GM23248 (cell line): ENCODE measurements around the gene STRADA. TPM values are rescaled to one million over a fixed set of nuclear protein-coding genes. Genes with fewer than 3 reads are reported as not detected.

Experiments used
- DNase-seq: peaks from one replicate; pipeline ENCODE4 v3.0.0-alpha.2; 2015
- H2AFZ ChIP-seq: fragments of 200-600 bp; sonication (generic); 2 replicates; pipeline ENCODE4 v1.6.1; 2016; ENCODE audit warnings: antibody characterized with exemption
- H3F3A ChIP-seq: fragments of 200-600 bp; sonication (generic); 2 replicates; pipeline ENCODE4 v1.6.1; 2016; ENCODE audit warnings: mild to moderate bottlenecking, antibody characterized with exemption, mixed run types; ENCODE audit not compliant: insufficient read depth
- H3K27ac ChIP-seq: fragments of 200-600 bp; sonication (generic); 2 replicates; pipeline ENCODE4 v1.5.1; 2016; ENCODE audit warnings: mild to moderate bottlenecking
- H3K27me3 ChIP-seq: fragments of 200-600 bp; sonication (generic); replicated peaks from 2 replicates; pipeline ENCODE4 v1.6.1; 2016; ENCODE audit warnings: mild to moderate bottlenecking; ENCODE audit not compliant: insufficient read depth
- H3K36me3 ChIP-seq: fragments of 200-600 bp; sonication (generic); 2 replicates; pipeline ENCODE4 v1.6.1; 2016; ENCODE audit warnings: low read depth, mild to moderate bottlenecking
- H3K4me1 ChIP-seq: fragments of 200-600 bp; sonication (generic); 2 replicates; pipeline ENCODE4 v1.6.1; 2016; ENCODE audit warnings: mild to moderate bottlenecking; ENCODE audit not compliant: insufficient read depth
- H3K4me2 ChIP-seq: fragments of 200-600 bp; sonication (generic); one replicate; pipeline ENCODE4 v1.6.1; 2016; ENCODE audit warnings: mild to moderate bottlenecking; ENCODE audit not compliant: unreplicated experiment
- H3K4me3 ChIP-seq: fragments of 200-600 bp; sonication (generic); 2 replicates; pipeline ENCODE4 v1.5.1; 2016; ENCODE audit warnings: mild to moderate bottlenecking
- H3K79me2 ChIP-seq: fragments of 200-600 bp; sonication (generic); 2 replicates; pipeline ENCODE4 v1.6.1; 2016; ENCODE audit warnings: mild to moderate bottlenecking; ENCODE audit not compliant: insufficient read depth
- H3K9ac ChIP-seq: fragments of 200-600 bp; sonication (generic); 2 replicates; pipeline ENCODE4 v1.6.1; 2016; ENCODE audit warnings: mild to moderate bottlenecking
- H3K9me2 ChIP-seq: fragments of 200-600 bp; sonication (generic); 2 replicates; pipeline ENCODE4 v1.6.1; 2016; ENCODE audit warnings: mixed run types, mild to moderate bottlenecking, moderate library complexity; ENCODE audit not compliant: insufficient read depth
- H3K9me3 ChIP-seq: fragments of 200-600 bp; sonication (generic); one replicate; pipeline ENCODE4 v1.6.1; 2017; ENCODE audit warnings: low read depth
- H4K20me1 ChIP-seq: fragments of 200-600 bp; sonication (generic); 2 replicates; pipeline ENCODE4 v1.6.0; 2016; ENCODE audit not compliant: insufficient read depth
- EZH2 ChIP-seq: fragments of 200-600 bp; sonication (generic); IDR thresholded peaks from 2 replicates; pipeline ENCODE4 v1.6.1; 2018; ENCODE audit warnings: antibody characterized with exemption, mild to moderate bottlenecking; ENCODE audit not compliant: insufficient read depth, poor library complexity, severe bottlenecking
- EZH2phosphoT487 ChIP-seq: fragments of 200-600 bp; sonication (generic); IDR thresholded peaks from 2 replicates; pipeline ENCODE4 v1.6.1; 2018; ENCODE audit warnings: antibody characterized with exemption, moderate library complexity, mild to moderate bottlenecking, low read depth; ENCODE audit not compliant: insufficient read depth
- WGBS, 2 experiments: methylation state at CpG; one replicate each; pipeline ENCODE4 v1.1.6; 2015 to 2017; ENCODE audit warnings: low lambda C conversion rate in 2 of 2, low coverage in 1 of 2; ENCODE audit errors: missing lambda C conversion rate in 2 of 2; 5-methylcytosine and 5-hydroxymethylcytosine counted together
- in situ Hi-C: fragments of 300-500 bp; cut with MboI; formaldehyde crosslinking; loops from 2 replicates; pipeline ENCODE4 v1.15.0; 2020
- polyA plus RNA-seq: library from polyadenylated mRNA; unstranded; fragments of >200 nt; fragmentation: Nextera tagmentation; extraction: Ambion mirVana; gene quantifications from 2 replicates; pipeline ENCODE4 v1.2.1, GENCODE V29; 2016
- total RNA-seq: library from RNA; depleted of rRNA; stranded (reverse); fragments of >200 nt; shearing (Covaris generic); gene quantifications from 2 replicates; pipeline ENCODE4 v1.2.3, GENCODE V29; 2014

The STRADA gene
- total and polyA plus RNA-seq, 2 experiments from 2014 or later, result 15.7 to 22.3 TPM

DNA sequence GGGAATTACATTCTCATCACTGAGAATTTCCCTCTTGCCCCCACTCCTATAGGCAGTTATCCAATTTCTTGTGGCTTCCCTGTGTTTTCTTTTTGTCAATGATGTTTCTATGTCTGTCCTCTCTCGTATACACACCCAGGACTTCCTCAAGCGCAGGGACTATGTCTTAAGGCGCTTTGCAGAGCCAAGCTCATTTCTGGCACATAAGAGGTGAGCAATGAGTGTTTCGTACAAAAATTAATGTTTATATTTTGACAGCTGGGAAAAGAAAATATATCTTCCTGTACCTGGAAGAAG lies 33.3 kb upstream of the STRADA start:
- Histone ChIP-seq H3K27me3 (no peaks in the 10 kb centered on the region), H3F3A (peaks cover 24% of the 10 kb centered on the region), H3K4me3 (peak overlapping the region; percentile 90), H3K36me3 (peaks cover 14% of the 10 kb centered on the region; the same call in 1 of the 2 replicates), H3K9ac (peak overlapping the region; percentile 94), H3K27ac (peak overlapping the region; percentile 98), H3K79me2 (peaks cover 91% of the 10 kb centered on the region), H3K4me1 (peaks cover 37% of the 10 kb centered on the region), H3K4me2 (peak overlapping the region; percentile 100), H3K9me3 (no peaks in the 10 kb centered on the region), H2AFZ (peak overlapping the region; percentile 74), H4K20me1 (peaks cover 24% of the 10 kb centered on the region), H3K9me2 (no peaks in the 10 kb centered on the region)
- WGBS, 2 experiments, result 6 to 8% methylated on average over 4 of the region's 4 CpGs
- in situ Hi-C loops, result no loop called here
- DNase-seq, result peak; percentile 52
- TF ChIP-seq EZH2, result no peak
- no peak for TF ChIP-seq EZH2phosphoT487

DNA sequence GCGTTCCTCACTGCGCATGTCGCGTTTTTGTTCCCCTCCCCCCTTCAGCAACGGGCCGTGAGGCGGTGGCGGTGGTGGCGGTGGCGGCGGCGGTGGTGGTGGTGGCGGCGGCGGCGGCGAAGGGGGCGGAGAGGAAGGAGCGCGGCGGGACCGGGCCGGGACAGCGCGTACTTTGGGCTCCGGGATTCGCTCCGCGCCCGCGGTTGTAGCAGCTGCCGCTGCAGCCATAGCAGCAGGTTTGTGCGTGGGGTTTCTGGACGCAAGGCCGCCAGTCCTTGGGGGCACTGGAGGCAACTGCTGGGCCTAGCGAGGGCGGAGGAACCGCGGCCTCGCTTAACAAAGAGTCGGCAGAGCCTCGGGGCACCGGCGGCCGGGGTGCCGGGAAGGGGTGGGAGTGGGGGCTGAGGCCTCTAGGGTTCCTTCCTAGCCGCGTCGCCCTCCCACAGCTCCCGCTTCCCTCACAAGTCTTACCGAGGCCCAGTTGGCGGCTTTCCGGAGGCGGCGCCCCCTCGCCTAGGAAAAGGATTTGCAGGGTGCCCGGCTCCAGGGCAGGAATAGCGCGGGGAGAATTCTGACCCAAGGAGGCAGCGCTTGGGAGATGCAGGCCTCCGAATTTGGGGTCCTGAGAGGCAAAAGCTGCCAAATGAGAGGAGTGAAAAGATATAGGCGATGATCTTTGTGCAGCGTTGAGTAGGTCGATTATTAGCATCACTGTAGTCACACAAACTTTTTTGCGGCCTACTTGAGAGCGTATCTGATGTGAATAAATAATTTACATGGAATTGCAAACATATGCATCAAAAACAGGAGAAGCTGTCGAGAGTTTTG lies 32.8 kb upstream of the STRADA start, which contains the start of gene DDX42:
Gene DDX42 (plus strand): TSS at position 30 of the 828 bp plus-strand sequence. CDS start 12,880 bp downstream, outside the sequence.
- in situ Hi-C loops, result no loop called here
- Histone ChIP-seq H3K4me1 (peaks cover 37% of the 10 kb centered on the region), H3K36me3 (peaks cover 10% of the 10 kb centered on the region; the same call in 1 of the 2 replicates), H3K27me3 (no peaks in the 10 kb centered on the region), H3K27ac (peak within 1 kb of the TSS; percentile 98), H3K79me2 (peaks cover 91% of the 10 kb centered on the region), H3K4me3 (peak within 1 kb of the TSS; percentile 90), H3K4me2 (peak within 1 kb of the TSS; percentile 100), H3K9me3 (no peaks in the 10 kb centered on the region), H3K9ac (peak within 1 kb of the TSS; percentile 94), H4K20me1 (peaks cover 24% of the 10 kb centered on the region), H2AFZ (peak within 1 kb of the TSS; percentile 74), H3F3A (peaks cover 24% of the 10 kb centered on the region), H3K9me2 (no peaks in the 10 kb centered on the region)
- WGBS, 2 experiments, result 1 to 3% methylated on average over 36 to 64 of the region's 67 CpGs
- TF ChIP-seq EZH2, result no peak
- no peak for TF ChIP-seq EZH2phosphoT487
- peak; percentile 79 for DNase-seq

DNA sequence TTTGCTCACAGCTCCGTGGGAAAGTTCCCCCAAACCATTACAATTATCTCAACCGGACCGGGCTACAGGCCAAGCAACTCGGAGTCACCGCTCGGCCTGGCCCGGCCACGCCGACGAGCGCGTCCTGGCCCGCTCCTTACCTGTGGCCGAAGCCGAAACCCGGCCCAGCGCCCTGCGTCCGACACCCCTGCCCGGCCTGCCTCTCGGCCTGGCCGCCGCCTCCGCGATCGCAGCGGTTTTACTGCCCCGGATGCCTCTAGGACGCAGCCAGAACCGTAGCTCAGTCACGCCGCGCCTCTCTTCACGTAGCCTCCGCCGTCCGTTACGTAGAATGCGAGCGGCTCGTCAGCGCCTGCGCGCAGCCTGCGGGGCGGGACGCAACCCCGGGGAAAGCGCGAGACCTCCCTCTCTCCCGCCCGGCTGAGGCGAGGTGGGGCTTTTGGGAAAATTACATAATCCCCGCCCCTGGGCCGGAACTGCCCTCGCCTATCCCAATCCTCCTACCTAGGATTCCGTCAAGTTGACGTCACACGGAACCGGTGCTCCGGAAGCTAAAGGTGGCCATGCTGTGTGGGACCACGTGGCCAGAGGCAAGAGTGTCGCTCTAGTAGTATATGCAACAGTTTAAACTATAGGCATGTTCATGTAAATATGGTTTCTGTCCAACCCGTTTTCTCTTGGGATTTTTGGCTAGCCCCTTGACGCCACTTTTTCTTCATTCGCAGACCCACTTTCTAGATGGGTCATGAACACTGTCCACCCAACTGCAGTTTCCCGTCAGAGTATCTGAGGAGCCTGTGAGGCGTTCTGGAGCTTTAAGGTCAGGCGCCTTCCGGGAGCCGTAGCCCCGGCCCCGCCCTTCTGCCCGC lies 31.9 kb upstream of the STRADA start, which contains the start of gene CCDC47:
Gene CCDC47 (minus strand): TSS at position 326 of the 869 bp plus-strand sequence. CDS start 7,422 bp downstream, outside the sequence.
- peak within 1 kb of the TSS; percentile 90 for H3K4me3 ChIP-seq
- in situ Hi-C loops, result no loop called here
- H3K9ac ChIP-seq, result peak within 1 kb of the TSS; percentile 94
- 0 out of 2 replicates have a peak, but pooled peaks cover 5% of the 10 kb centered on the region for H3K36me3 ChIP-seq
- H3K4me1 ChIP-seq, result peaks cover 37% of the 10 kb centered on the region
- peak within 1 kb of the TSS; percentile 74 for H2AFZ ChIP-seq
- H4K20me1 ChIP-seq, result peaks cover 20% of the 10 kb centered on the region
- peaks cover 91% of the 10 kb centered on the region for H3K79me2 ChIP-seq
- no peak for TF ChIP-seq EZH2phosphoT487
- DNase-seq, result peak; percentile 99
- peak within 1 kb of the TSS; percentile 100 for H3K4me2 ChIP-seq
- peak within 1 kb of the TSS; percentile 98 for H3K27ac ChIP-seq
- 0 to 1% methylated on average over 69 to 74 of the region's 74 CpGs for WGBS, 2 experiments
- no peaks in the 10 kb centered on the region for H3K9me3 ChIP-seq
- no peaks in the 10 kb centered on the region for H3K27me3 ChIP-seq
- no peaks in the 10 kb centered on the region for H3K9me2 ChIP-seq
- H3F3A ChIP-seq, result peaks cover 24% of the 10 kb centered on the region

DNA sequence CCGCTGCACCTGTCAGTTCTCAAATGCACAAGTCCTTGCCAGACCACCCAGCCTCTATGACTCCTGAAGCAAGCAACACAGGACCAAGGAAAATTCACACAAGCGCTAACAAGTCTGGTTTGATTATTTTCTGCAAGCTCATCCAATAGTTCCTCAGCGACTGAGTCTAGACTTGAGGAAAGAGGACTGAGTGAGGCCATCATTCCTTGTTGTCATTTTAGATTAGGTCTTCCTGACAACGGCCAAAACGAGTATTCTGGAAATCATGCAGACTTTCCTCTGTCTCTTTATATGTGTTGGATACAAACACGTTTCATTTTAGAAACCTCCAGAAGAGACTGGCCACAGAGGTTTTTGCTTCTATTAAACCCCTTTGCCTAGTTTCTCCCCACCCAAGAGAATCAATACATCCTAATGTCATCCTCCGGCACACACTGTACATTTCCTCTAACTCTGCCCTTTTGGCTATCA lies 31.2 kb upstream of the STRADA start:
- H3K9me2 ChIP-seq, result no peaks in the 10 kb centered on the region
- WGBS, 2 experiments, result 7 to 8% methylated on average over 7 of the region's 7 CpGs
- peak overlapping the region; percentile 90 for H3K4me3 ChIP-seq
- H3K9me3 ChIP-seq, result no peaks in the 10 kb centered on the region
- H3K4me2 ChIP-seq, result peak overlapping the region; percentile 97
- H3K27ac ChIP-seq, result peak overlapping the region; percentile 98
- DNase-seq, result peak; percentile 49
- H3K79me2 ChIP-seq, result peaks cover 91% of the 10 kb centered on the region
- peaks cover 33% of the 10 kb centered on the region for H3K4me1 ChIP-seq
- in situ Hi-C loops, result no loop called here
- peak overlapping the region; percentile 94 for H3K9ac ChIP-seq
- peaks cover 2% of the 10 kb centered on the region; the same call in 1 of the 2 replicates for H3K36me3 ChIP-seq
- H3F3A ChIP-seq, result peaks cover 24% of the 10 kb centered on the region
- peak overlapping the region; percentile 69 for H2AFZ ChIP-seq
- TF ChIP-seq EZH2, result no peak
- no peak for TF ChIP-seq EZH2phosphoT487
- H3K27me3 ChIP-seq, result no peaks in the 10 kb centered on the region
- H4K20me1 ChIP-seq, result peaks cover 17% of the 10 kb centered on the region
